Measurements from ENCODE around the gene FLNC. TPM values are rescaled to one million over a fixed set of nuclear protein-coding genes. Genes with fewer than 3 reads are reported as not detected.

Gene FLNC
- total and polyA plus RNA-seq, 2 donors (not counting 1 experiment from before 2014, with no cell fraction given) = 0.01 TPM; not detected in 1

GRCh38 chr7:128892521-128893250 is 62.5 kb downstream of the FLNC start:
- Histone ChIP-seq H3K4me3 (ENCODE audit: control extremely low read depth in 1 of 5, extremely low read depth in 1 of 5, insufficient read depth in 1 of 5, low read depth in 2 of 5, low read length in 4 of 5) (no peak overlapping the region), H3K36me3 (replicated peaks in 1 of 2; ENCODE audit: control extremely low read depth in 1 of 2, control insufficient read depth in 1 of 2, extremely low read depth in 1 of 2, insufficient read depth in 2 of 2, low read length in 1 of 2) (no peaks in the 10 kb centered on the region), H2AFZ (ENCODE audit: insufficient read depth, low read depth, low read length, poor library complexity, severe bottlenecking) (no peak overlapping the region), H3K27me3 (replicated peaks in 1 of 4; ENCODE audit: control extremely low read depth in 1 of 4, control insufficient read depth in 3 of 4, insufficient read depth in 4 of 4, low read length in 3 of 4) (peaks cover 0 to 35% (median 6%) of the 10 kb centered on the region in 4 experiments), H4K20me1 (ENCODE audit: control insufficient read depth, insufficient read depth, low read length, poor library complexity, severe bottlenecking) (no peaks in the 10 kb centered on the region), H3K4me2 (replicated peaks; ENCODE audit: low read depth, low read length, poor library complexity, severe bottlenecking) (no peak overlapping the region), H3K27ac (ENCODE audit: low read length in 2 of 2) (no peak overlapping the region), H3K4me1 (ENCODE audit: control insufficient read depth in 2 of 2, insufficient read depth in 2 of 2, low read length in 2 of 2) (peaks cover 7 to 12% of the 10 kb centered on the region in 2 donors), H3K79me2 (ENCODE audit: control insufficient read depth, insufficient read depth, low read length) (no peaks in the 10 kb centered on the region), H3K9me3 (ENCODE audit: control extremely low read depth in 1 of 3, control insufficient read depth in 2 of 3, insufficient read depth in 1 of 3, low read length in 2 of 3) (no peaks in the 10 kb centered on the region), H3K9ac (ENCODE audit: low read length) (no peak overlapping the region)
- WGBS (ENCODE audit: insufficient coverage) = 88% methylated on average over 11 of the region's 13 CpGs
- intact Hi-C loops (cut with micrococcal nuclease) = no loop called here
- ChIA-PET POLR2A (no interaction called here), CTCF (interaction anchor here (1.8 kb wide), 1 partner anchor 9 kb away, joined by 5 read pairs; no protein-coding TSS in a partner anchor)
- Mint-ChIP-seq H3K9me3 (ENCODE audit: insufficient read depth) (no peaks in the 10 kb centered on the region), H3K27ac (no peak overlapping the region), H3K27me3 (peaks cover 10% of the 10 kb centered on the region), H3K4me3 (no peak overlapping the region), H3K4me1 (peaks cover 4% of the 10 kb centered on the region)
- TF ChIP-seq CTCF (IDR thresholded peaks at IDR 0.05) = no peak
- TF ChIP-seq EZH2 (IDR thresholded peaks at IDR 0.05; ENCODE audit: borderline replicate concordance, insufficient read depth, low read depth, low read length, poor library complexity, severe bottlenecking) = no peak
- ATAC-seq (ENCODE audit: low read depth) (no peak), DNase-seq (no peak)

All from B cell (primary cell).